ENCODE measurements around the gene GLCE.

The GLCE gene

DNA sequence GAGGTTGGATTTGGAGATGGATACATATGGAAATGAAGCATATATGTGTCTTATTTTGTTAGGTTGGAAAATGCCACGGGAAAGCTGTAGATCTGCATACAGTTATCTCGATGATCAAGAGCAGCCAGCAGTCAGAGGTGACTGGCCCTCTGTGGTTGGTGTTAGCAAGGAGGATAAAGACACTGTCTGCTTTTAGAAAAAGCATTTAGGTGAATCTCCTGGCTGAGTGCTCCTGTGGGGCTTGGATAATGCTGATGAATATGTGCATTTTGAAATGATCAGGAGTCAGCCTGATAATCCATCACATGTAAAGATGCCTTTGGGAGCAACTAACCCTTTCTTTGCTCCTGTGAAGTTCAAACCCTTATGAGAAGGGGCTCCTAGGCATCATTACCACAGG lies 24.9 kb upstream of the GLCE start:
- H3K36me3 ChIP-seq (ENCODE audit: insufficient read depth, low read length), result no peaks in the 10 kb centered on the region
- no peaks in the 10 kb centered on the region for H3F3A ChIP-seq (ENCODE audit: low read depth)
- no peaks in the 10 kb centered on the region for H3K4me1 ChIP-seq (ENCODE audit: insufficient read depth, low read length, poor library complexity, severe bottlenecking)
- no peak overlapping the region for H3K9ac ChIP-seq (ENCODE audit: low read depth, low read length, poor library complexity, severe bottlenecking)
- no peaks in the 10 kb centered on the region for H3K9me2 ChIP-seq (replicated peaks; ENCODE audit: low read depth, low read length)
- no peaks in the 10 kb centered on the region for H4K20me1 ChIP-seq (ENCODE audit: insufficient read depth, low read length, poor library complexity, severe bottlenecking)
- H3K4me3 ChIP-seq (ENCODE audit: low read length, poor library complexity, severe bottlenecking), result no peak overlapping the region
- H3K4me2 ChIP-seq (ENCODE audit: low read depth, low read length, poor library complexity, severe bottlenecking), result no peak overlapping the region
- no peak overlapping the region for H2AFZ ChIP-seq (ENCODE audit: low read length)
- peaks cover 8% of the 10 kb centered on the region for H3K27me3 ChIP-seq (ENCODE audit: insufficient read depth, low read length, poor library complexity, severe bottlenecking)
- TF ChIP-seq, protein P1, sequence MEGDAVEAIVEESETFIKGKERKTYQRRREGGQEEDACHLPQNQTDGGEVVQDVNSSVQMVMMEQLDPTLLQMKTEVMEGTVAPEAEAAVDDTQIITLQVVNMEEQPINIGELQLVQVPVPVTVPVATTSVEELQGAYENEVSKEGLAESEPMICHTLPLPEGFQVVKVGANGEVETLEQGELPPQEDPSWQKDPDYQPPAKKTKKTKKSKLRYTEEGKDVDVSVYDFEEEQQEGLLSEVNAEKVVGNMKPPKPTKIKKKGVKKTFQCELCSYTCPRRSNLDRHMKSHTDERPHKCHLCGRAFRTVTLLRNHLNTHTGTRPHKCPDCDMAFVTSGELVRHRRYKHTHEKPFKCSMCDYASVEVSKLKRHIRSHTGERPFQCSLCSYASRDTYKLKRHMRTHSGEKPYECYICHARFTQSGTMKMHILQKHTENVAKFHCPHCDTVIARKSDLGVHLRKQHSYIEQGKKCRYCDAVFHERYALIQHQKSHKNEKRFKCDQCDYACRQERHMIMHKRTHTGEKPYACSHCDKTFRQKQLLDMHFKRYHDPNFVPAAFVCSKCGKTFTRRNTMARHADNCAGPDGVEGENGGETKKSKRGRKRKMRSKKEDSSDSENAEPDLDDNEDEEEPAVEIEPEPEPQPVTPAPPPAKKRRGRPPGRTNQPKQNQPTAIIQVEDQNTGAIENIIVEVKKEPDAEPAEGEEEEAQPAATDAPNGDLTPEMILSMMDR (conservative IDR thresholded peaks at IDR 0.05; ENCODE audit: low read length), result no peak
- no peak for TF ChIP-seq EZH2phosphoT487 (IDR thresholded peaks at IDR 0.05; ENCODE audit: borderline replicate concordance)
- no peaks in the 10 kb centered on the region for H3K79me2 ChIP-seq (ENCODE audit: insufficient read depth, low read length)
- no peaks in the 10 kb centered on the region for H3K9me3 ChIP-seq (ENCODE audit: insufficient read depth, low read depth, low read length)

DNA sequence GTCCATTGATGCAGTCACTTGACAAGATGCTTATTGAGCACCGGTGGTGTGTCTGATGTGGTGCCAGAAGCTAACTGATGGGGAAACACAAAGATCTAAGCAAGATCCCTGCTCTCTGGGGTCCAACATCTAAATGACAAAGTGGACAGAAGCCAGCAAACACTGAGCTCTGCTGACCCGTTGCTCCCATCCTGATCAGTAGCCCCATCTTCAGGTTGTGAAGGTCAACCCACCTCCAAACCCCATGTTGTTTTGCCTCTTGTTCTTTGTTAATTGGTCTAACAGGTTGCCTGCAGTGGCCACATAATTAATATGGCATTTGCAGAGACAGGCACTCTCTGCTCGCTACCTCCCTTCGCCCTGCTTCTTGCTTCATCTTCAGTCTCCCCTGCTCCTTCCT lies 21.5 kb upstream of the GLCE start:
- TF ChIP-seq, protein P1 (conservative IDR thresholded peaks at IDR 0.05; ENCODE audit: low read length), result no peak
- no peak for TF ChIP-seq EZH2phosphoT487 (IDR thresholded peaks at IDR 0.05; ENCODE audit: borderline replicate concordance)
- Histone ChIP-seq H3K27me3 (ENCODE audit: insufficient read depth, low read length, poor library complexity, severe bottlenecking) (peaks cover 8% of the 10 kb centered on the region), H3K79me2 (ENCODE audit: insufficient read depth, low read length) (no peaks in the 10 kb centered on the region), H3K9me2 (replicated peaks; ENCODE audit: low read depth, low read length) (no peaks in the 10 kb centered on the region), H3F3A (ENCODE audit: low read depth) (no peaks in the 10 kb centered on the region), H3K36me3 (ENCODE audit: insufficient read depth, low read length) (no peaks in the 10 kb centered on the region), H3K9me3 (ENCODE audit: insufficient read depth, low read depth, low read length) (no peaks in the 10 kb centered on the region), H3K4me1 (ENCODE audit: insufficient read depth, low read length, poor library complexity, severe bottlenecking) (no peaks in the 10 kb centered on the region), H4K20me1 (ENCODE audit: insufficient read depth, low read length, poor library complexity, severe bottlenecking) (no peaks in the 10 kb centered on the region), H2AFZ (ENCODE audit: low read length) (no peak overlapping the region), H3K4me2 (ENCODE audit: low read depth, low read length, poor library complexity, severe bottlenecking) (no peak overlapping the region), H3K4me3 (ENCODE audit: low read length, poor library complexity, severe bottlenecking) (no peak overlapping the region), H3K9ac (ENCODE audit: low read depth, low read length, poor library complexity, severe bottlenecking) (no peak overlapping the region)

DNA sequence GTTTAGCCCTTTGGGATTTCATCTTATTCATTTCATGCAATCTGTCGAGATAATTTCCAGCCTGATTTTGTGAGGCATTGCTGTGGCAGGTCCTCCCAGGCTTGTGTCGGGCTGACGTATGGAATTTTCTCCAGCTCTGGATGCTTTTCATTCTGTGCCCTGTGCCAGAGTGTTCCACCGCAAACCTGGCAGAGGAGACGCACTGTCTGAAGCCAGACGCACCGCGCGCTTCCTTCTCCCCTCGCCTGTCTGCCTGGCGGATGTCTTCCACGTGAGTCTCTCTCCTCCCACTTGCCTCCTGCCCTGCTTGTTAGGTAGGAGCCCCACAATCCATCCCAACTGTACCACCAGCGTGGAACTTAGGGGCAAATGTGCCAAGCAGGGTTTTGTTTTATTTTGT lies 20.1 kb upstream of the GLCE start:
- Histone ChIP-seq H4K20me1 (ENCODE audit: insufficient read depth, low read length, poor library complexity, severe bottlenecking) (no peaks in the 10 kb centered on the region), H3K9me3 (ENCODE audit: insufficient read depth, low read depth, low read length) (no peaks in the 10 kb centered on the region), H2AFZ (ENCODE audit: low read length) (no peak overlapping the region), H3K9me2 (replicated peaks; ENCODE audit: low read depth, low read length) (no peaks in the 10 kb centered on the region), H3K36me3 (ENCODE audit: insufficient read depth, low read length) (no peaks in the 10 kb centered on the region), H3K9ac (ENCODE audit: low read depth, low read length, poor library complexity, severe bottlenecking) (no peak overlapping the region), H3K4me3 (ENCODE audit: low read length, poor library complexity, severe bottlenecking) (no peak overlapping the region), H3K27me3 (ENCODE audit: insufficient read depth, low read length, poor library complexity, severe bottlenecking) (peaks cover 10% of the 10 kb centered on the region), H3K4me1 (ENCODE audit: insufficient read depth, low read length, poor library complexity, severe bottlenecking) (no peaks in the 10 kb centered on the region), H3K4me2 (ENCODE audit: low read depth, low read length, poor library complexity, severe bottlenecking) (no peak overlapping the region), H3F3A (ENCODE audit: low read depth) (no peaks in the 10 kb centered on the region), H3K79me2 (ENCODE audit: insufficient read depth, low read length) (no peaks in the 10 kb centered on the region)
- TF ChIP-seq EZH2phosphoT487 (IDR thresholded peaks at IDR 0.05; ENCODE audit: borderline replicate concordance), result no peak
- TF ChIP-seq, protein P1 (conservative IDR thresholded peaks at IDR 0.05; ENCODE audit: low read length), result no peak
